HEK293 (cell line): ENCODE results near the gene PCBD1.

Source experiments
- CTCF ChIP-seq: fragments of 450-650 bp; formaldehyde crosslinking; IDR thresholded peaks from 2 replicates; pipeline ENCODE4 v1.5.1; 2016; ENCODE audit warnings: missing biosample characterization, missing genetic modification characterization
- GLI2 ChIP-seq: fragments of 450-650 bp; formaldehyde crosslinking; IDR thresholded peaks from 2 replicates; pipeline ENCODE4; 2017; ENCODE audit warnings: missing biosample characterization, missing genetic modification characterization, low read depth, borderline replicate concordance
- ZBTB7A ChIP-seq: fragments of 450-650 bp; formaldehyde crosslinking; IDR thresholded peaks from 2 replicates; pipeline ENCODE4 v1.5.1; 2016; ENCODE audit warnings: low read depth, missing biosample characterization, missing genetic modification characterization
- ZNF274 ChIP-seq, 2 experiments: fragments of 200-500 bp in 1 of 2; fragments of 450-650 bp in 1 of 2; sonication (Bioruptor generic) in 1 of 2; formaldehyde crosslinking in 1 of 2; IDR thresholded peaks; 2 replicates each; pipeline versions ENCODE4 v1.5.1 to v1.6.1; 2014 to 2016; ENCODE audit warnings: borderline replicate concordance in 1 of 2, inconsistent platforms in 1 of 2, low read length in 1 of 2, missing biosample characterization in 1 of 2, missing genetic modification characterization in 1 of 2
- ZNF510 ChIP-seq: fragments of 450-650 bp; formaldehyde crosslinking; IDR thresholded peaks from 2 replicates; pipeline ENCODE4 v1.5.1; 2018; ENCODE audit warnings: mild to moderate bottlenecking, missing genetic modification characterization, missing biosample characterization; ENCODE audit not compliant: insufficient replicate concordance
- ZNF518A ChIP-seq: fragments of 450-650 bp; formaldehyde crosslinking; conservative IDR thresholded peaks from 2 replicates; pipeline ENCODE4 v1.5.1; 2016; ENCODE audit warnings: low read depth, missing biosample characterization, missing genetic modification characterization

- TF ChIP-seq ZNF518A (tag by site-specific recombination), result no peak
- no peak for TF ChIP-seq ZNF510 (tag by site-specific recombination)
- no peak for TF ChIP-seq CTCF (tag by site-specific recombination)
- TF ChIP-seq ZBTB7A (tag by site-specific recombination), result no peak
- no peak for TF ChIP-seq ZNF274 (IDR thresholded peaks at IDR 0.05; ENCODE audit: low read length)
- TF ChIP-seq ZNF274 (tag by site-specific recombination; IDR thresholded peaks at IDR 0.05; ENCODE audit: borderline replicate concordance), result no peak
- no peak for TF ChIP-seq GLI2
Measured at GRCh38 chr10:70850097-70850496, 38.3 kb downstream of the PCBD1 start.
